Activated CD4-positive, alpha-beta T cell treated with anti-CD3 and anti-CD28 coated beads, Interleukin-2, amount 50 U/mL, for 1 hour (primary cell): Measurements from ENCODE around the gene TNP2.

Experiments
- DNase-seq: peaks from one replicate; pipeline ENCODE4 v3.0.0-alpha.2; 2020

The TNP2 gene

DNA sequence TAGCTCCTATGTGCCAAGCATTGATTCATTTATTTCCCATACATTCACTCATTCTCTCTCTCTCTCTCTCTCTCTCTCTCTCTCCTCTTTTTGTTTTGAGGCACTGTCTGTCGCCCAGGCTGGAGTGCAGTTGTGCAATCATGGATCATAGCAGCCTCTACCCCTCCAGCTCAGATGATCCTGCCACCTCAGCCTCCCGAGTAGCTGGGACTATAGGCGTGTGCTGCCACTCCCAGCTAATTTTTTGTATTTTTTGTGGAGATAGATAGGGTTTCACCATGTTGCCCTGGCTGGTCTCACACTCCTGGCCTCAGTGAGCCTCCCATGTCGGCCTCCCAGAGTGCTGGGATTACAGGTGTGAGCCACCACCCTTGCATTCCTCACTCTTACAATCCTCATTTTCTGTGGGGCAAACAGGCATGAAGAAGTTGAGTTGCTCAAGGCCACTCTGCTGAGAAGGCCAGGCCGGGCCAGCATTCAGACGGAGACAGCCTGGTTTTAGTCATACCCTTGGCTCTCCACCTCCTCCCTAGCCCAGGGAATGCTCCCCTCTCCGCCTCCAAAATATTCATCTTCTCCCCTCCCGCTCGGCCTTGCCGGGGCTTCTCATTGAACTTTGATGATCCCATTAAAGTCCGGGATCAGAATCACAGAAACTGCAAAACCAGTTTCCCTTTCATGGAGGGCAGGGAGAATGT lies 7.9 kb upstream of the TNP2 start:
- no peak for DNase-seq

DNA sequence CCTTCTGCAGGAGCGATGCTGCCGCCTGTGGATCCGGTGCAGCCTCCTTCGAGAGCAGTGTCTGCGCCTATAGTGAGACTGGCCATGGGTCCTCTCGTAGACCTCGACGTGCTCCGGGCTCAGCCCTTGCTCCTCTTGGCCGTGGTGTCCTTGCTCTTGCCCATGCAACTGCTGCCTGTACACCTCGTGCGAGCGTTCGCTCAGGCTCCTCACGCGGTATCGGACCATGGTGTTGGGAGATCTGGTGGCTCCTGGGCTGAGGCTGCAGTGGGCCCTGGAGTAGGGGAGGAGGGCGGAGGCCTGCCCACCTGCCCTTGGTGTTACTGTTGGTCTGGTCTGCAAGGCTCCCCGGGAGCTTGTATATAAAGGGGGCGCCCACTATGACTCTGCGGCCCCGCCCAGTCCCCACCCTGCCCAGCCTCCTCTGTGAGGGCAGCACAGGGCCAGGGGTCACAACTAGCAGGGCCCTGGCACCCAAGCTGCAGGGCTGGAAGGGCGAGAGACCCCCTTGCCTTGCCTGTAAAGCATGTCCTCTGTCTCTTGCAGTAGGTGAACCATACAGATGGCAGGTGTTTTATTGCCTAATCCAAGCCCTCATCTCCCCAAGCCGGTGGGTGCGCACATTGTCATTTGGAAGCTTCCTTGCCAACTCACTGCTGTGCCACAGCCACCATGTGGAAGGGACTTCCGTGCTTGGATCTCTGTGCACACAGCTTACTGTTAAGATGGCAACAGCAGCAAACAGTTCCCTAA lies 7.2 kb upstream of the TNP2 start, which contains the start of gene PRM2:
TSS of gene PRM2 (minus strand) at position 338 of the 753 bp plus-strand sequence. CDS start at position 228, 110 bp downstream.
- no peak for DNase-seq

DNA sequence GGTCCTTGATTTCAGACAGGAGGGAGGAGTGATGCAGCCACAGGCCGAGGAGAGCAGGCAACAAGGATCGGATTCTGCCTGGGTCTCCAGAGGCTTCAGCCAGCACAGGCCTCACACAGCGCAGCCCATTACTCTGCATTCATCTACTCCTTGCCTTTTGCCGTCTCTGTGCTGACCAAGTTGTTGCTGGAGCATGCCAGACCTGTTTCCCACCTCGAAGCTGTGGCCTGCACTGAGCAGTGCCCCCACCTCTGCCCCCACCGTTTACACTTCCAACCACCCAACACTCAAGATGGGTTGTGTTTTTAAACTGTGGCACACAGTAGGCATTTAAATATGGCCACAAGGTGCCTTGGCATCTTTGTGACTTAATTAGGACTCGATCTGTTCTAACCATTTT lies 5.8 kb upstream of the TNP2 start:
- no peak for DNase-seq

DNA sequence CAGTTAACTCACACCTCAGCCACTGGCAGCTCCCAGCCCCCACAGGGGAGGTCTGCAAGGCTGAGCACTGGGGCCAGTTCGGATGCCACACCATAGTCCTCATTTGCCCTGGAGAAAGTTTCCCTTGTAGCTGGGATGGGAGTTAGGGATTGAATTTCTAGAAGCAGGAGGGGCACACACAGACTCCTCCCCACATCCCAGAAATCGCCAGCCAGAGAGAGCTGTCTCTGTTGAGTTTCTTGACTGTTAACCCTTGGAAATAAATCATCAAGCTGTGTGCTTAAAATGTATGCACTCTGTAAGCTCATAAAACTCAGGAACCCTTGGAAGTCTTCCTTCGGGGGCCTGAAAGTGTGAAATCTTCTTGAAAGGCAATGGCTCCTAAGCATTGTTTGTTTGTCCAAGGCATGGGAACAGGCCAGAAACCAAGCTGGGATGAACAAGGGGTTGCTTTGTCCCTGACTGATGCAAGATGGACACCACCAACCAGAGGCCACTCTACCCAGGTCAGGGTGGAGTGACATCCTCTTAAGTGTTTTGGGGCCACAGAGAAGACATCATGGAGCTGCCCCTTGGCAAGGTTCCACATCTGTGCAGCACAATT lies 4.7 kb upstream of the TNP2 start:
- DNase-seq = no peak

DNA sequence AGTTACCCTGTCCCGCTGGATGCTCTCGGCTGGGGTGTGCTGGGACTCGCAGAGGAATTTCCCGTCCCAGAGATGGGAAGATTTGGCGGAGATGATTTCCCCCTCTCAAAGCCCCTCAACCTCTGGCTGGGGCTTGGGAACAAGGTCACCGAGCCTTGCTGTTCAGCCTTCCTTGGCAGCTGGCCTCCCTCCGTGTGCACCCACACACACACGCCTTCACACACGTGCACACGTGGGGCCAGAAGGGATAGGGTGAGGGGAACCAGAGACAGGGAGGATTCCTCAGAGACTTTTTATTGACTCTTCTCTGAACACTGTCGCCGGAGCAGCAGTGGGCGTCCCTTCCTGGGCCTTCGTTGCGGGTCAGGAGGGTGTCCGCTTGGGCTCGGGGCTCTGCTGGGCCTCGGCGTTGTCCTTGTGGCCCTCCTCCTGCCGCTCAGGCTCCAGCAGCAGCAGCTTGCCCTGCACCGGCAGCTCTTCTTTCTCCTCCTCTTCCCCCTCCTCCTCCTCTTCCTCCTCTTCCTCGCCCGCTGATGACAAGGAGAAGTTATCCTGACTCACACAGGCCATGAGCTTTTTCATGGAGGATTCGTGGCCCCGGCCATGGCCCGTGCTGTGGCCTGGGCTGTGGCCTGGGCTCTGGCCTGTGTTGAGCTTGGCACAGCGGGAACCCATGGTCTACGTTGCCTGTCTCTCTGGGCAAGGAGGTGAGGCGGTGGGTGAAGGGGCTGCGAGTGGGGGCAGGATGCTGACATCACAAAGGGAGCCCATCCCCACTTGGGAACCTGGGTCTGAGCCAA lies 4.0 kb upstream of the TNP2 start, which contains the start of gene PRM3:
TSS of gene PRM3 (minus strand) at position 709 of the 800 bp plus-strand sequence. CDS start at position 675, 34 bp downstream.
- no peak for DNase-seq

DNA sequence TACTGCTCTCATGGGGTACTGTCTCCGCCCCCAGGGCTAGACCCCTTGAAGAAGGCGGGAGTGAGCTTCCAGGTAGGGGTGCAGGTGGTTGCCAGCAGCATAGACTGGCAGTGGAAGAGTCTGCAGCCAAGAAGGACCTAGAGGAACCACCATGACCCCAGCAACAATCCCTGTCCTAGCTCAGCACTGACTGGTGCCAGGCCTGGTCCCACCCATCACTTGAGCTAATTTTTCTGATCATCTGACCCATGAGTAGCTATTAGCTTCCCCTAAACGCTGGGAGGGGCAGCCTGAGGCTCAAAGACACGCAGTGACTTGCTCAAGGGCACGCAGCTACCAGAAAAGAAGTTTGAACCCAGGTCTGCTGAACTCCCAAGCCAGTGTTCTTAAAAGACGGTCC lies 3.4 kb upstream of the TNP2 start:
- no peak for DNase-seq

DNA sequence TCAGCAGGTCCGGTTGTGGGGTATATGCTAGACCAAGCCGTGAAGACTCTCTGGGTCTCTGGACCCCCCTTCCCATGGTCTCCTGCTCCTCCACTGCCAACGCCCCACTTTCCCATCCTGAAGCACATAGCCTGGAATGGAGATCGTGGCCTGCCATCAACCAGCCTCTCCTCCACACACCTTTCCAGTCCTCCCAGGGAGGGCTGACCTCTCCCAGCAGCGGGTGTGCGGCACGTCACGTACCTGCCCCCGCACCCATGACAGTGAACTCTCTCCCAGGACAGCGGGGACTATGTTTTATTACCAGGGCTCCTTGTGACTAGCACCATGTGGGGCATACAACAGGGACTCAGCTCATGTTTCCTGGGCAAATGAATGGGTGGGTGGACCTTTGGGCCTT lies 2.5 kb upstream of the TNP2 start:
- no peak for DNase-seq

DNA sequence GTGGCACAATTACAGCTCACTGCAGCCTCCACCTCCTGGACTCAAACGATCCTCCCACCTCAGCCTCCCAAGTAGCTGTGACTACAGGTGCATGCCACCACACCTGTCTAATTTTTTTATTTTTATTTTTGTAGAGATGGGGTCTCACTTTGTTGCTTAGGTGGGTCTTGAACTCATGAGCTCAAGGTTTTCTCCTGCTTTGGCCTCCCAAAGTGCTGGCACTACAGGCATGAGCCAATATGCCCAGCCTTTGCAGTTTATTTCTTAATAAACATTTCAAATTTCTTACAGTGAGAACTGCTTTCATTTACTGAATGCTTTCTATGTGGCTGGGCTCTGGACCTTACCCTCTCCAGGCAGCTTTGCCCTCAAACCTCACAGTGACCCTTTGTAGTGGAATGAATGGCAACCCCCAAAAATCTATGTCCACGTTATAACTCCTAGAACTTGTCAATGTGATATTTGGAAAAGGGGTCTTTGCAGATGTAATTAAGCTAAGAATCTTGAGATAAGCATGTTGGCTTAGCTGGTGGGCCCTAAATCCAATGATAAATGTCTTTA lies 1.6 kb upstream of the TNP2 start:
- no peak for DNase-seq

DNA sequence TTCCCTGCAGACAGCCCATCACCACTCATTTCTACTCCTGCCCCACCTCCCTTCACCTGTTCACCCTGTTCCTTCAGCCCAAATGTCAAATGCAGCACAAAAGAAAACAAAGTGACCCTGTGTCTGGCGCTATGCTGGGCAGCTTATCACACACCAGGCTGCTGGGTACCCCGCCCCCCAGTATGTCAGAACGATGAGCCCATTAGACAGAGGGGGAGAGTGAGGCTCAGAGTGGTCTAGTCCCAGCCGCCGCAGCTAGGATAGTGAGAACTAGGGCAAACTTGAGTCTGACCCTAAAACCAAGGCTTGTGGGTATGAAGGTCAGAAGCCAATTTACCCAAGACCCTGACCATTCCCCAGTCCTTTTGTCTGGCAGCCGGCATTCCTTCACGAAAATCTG lies 4.0 kb downstream of the TNP2 start:
- no peak for DNase-seq

DNA sequence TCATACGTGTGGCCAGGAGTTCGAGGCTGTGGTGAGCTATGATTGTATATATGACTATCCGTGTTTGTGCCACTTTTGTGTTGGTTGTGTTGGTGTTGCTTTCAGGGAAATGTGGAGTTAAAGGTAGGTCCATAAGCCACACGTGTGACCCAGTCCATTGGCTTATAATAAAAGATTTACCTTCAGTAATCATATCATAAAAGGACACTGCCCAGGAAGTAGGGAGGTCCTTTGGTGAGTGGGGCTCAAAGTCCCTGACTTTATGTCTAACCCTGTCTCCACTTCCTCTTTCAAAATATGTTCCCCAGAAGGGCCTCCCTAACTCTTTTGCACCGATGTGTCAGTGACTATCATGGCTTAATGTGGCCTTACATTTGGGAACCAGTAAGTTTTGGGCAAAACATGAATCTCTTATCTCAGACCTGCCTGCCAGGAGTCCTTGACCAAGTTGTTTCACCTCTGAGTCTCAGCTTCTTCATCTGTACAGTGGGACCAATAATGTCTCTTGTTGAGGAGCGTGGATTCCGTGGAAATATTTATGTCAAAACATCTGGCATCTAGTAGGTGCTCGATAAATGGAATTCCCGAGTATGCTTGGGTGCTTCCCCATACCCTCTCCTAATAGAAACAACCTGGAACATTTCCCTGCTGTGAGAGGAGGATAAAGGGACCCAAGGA lies 4.8 kb downstream of the TNP2 start:
- no peak for DNase-seq

DNA sequence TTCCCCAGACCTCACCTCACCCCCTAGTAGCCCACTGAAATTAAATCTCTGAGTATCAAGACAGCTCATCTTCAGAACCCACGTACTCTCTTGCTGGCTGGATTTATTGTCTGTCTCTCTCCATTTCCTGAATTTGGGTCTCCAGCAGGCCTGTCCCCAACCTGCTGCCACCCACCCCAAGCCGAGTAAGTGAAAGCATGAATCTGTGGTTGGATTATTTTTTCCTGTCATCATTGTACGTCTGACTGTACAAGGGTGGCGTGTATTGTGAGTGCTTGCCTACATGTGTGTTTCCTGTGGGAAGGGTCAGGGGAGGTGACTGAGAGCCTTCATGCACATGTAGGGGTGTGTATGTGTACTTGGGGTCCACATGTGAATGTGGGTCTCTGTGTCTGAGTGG lies 5.4 kb downstream of the TNP2 start:
- peak; percentile 16 for DNase-seq

DNA sequence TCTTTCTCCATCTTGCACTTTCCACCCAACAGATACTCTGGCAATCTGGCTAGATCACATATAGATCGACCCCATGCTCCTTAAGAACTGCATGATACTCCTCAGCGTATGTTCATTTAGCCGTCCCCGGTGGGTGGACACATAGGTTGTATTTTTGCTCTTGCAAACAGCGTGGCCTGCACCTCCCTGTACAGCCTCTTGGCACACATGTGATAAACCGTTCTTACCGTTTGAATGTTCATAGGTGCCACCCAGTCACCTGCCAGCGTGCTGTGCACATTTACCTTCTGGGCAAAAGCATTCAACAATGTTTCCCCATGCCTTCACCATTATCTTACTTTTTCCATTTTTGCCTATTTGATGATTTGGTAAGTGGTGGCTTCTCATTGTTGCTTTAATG lies 6.2 kb downstream of the TNP2 start:
- no peak for DNase-seq

DNA sequence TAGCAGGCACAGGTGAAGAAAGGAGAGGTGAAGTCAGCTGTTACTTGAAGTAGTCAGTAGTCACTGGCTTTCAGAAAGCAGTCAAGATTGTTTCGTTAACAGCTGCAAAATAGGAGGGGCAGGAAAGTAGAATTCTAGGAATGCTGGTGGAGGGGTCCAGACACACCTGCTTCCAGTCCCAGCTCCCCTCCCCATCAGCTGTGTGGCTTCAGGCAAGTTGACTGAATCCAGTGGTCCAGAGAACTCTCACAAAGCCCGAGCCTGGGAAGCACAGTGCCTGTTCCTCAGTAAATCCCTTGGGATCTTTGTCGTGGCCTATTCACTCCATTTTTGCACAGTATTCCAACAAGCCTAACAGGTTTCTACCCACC lies 8.5 kb downstream of the TNP2 start:
- DNase-seq = no peak

DNA sequence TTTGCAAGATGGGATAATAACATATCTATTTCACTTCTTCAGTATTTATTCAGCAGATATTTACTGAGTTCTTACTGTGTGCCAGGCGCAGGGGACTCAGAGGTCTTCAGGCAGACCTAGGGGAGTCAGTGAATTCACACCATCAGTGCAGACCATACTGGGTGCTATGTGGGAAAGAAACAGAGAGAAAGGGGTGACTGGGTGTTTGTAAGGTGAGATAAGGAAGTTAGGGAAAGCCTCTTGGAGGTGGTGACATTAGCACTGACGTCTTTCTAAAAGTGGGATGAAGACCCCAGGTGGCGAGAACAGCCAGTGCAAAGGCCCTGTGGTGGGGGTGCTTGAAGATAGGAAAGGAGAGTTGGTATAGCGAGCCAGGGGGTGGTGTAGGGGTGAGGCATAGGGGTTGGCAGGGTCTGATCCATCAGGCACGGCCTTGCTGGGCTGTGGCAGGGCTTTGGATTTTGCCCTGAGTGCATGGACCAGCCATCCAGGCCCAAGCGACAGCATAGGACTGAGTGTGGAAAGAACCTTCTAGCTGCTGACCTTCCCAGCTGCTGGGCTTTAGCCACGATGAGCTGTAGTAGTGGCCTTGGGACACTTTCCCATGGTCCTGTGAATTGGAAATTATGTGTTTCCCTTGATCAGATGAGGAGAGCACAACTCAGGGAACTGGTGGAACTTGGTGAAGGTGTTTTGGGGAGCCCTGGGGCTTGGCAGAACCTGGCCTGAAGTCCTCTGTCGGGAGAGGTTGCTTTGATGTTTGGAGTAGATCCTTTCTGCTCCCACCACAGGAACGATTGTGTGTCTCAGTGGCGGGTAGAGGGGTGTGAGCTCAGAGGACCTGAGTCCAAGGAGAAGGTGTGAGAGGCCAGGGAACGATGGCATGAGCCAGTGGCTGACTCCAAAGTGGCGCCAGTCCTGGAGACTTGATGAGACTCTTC lies 9.2 kb downstream of the TNP2 start:
- DNase-seq = no peak

DNA sequence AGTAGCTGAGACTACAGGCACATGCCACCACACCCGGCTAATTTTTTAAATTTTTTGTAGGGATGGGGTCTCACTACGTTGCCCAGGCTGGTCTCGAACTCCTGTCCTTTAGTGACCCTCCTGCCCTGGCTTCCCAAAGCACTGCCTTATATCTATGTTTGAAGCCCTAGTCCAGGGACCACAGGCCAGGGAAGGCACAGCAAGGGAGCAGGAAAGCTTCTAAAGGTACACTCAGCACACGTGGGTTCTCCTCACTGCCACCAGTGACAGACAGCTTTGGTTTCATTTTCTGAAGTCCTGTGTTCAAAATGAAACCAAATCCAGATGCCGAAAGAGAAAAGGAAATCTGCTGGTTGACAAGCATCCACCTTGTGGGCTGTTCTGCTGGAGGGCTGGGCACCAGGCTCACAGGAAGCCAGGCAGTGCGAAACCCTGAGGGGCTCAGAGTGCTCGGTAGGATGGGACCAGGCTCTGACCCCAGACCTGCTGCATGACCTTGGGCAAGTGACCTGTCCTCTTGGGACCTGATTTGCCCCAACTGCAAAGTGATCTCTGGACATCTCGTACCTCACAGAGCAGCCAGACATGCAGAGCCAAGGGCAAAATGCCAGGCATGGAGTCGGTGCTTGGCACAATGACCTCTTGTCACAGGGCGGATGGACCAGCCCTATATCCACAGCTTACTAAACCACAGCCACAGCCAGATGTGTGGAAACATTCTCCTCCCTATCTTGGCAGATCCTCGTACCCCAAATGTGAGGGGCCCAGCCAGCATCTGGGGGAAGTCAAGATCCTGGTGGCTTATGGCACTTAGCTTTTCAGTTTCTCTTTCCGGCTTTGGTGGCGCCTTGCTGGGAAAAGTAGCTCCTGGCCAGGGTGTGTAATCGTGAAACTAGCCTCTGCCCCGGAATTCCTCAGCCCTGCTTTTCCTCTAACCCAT lies 10.3 kb downstream of the TNP2 start:
- peak; percentile 3 for DNase-seq

DNA sequence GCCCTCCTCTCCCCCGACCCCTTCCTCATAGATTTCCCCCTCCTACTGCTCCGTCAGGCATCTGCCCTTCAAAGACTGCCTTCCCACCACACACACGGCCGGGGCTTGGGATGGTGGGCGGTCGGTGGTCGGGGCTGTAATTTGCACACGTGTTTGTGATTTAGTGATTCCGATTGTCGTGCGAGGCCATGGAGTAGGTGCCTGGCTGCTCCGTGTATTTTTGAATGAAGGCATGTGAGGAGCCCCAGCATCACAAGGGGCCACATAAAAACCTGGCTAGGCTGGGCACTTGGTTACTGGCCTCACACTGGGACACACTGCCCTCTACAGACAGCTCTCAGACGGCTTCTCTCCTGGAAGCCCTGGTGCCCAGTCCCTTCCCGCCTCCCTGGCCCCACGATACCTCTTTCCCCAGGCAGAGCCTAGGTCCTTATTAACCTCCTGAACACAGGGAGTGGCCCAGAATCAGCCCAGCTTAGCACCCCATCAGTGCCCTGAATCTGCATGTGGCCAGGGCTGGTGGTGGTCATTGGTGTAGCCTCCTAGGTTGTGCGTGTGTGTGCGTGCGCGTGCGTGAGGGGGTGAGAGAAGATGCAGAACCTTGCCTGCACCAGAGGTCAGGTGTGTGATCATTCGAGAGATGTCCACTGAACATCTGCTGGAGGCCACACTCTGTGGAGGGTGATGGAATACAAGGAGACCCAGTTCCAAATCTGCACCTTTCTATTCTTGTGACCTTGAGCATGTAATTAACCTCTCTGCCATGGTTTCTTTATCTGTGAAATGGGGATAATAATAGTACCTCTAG lies 11.8 kb downstream of the TNP2 start:
- peak; percentile 51 for DNase-seq

DNA sequence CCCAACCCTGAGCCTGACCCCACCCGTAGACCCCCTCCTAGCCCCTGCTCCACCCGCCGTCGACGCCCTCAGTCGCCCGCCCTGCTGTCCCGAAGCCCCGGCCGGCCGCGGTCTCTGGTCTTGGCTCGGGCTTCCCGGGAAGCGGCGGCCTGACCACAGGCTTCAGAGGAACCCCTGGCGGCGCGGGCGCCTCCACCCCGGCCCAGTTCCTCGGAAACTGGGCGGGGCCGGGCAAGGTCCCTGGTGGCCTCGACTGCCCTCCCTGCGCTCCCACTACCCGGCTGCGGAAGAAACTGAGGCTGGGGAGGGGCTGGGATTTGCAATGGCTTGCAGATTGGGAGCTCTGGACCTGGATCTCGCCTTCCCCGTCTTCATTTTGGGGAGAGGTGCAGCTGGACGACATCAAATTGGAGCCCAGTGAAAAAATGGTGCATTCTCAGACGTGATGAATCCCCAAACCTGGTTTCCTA lies 12.4 kb downstream of the TNP2 start:
- peak; percentile 16 for DNase-seq

DNA sequence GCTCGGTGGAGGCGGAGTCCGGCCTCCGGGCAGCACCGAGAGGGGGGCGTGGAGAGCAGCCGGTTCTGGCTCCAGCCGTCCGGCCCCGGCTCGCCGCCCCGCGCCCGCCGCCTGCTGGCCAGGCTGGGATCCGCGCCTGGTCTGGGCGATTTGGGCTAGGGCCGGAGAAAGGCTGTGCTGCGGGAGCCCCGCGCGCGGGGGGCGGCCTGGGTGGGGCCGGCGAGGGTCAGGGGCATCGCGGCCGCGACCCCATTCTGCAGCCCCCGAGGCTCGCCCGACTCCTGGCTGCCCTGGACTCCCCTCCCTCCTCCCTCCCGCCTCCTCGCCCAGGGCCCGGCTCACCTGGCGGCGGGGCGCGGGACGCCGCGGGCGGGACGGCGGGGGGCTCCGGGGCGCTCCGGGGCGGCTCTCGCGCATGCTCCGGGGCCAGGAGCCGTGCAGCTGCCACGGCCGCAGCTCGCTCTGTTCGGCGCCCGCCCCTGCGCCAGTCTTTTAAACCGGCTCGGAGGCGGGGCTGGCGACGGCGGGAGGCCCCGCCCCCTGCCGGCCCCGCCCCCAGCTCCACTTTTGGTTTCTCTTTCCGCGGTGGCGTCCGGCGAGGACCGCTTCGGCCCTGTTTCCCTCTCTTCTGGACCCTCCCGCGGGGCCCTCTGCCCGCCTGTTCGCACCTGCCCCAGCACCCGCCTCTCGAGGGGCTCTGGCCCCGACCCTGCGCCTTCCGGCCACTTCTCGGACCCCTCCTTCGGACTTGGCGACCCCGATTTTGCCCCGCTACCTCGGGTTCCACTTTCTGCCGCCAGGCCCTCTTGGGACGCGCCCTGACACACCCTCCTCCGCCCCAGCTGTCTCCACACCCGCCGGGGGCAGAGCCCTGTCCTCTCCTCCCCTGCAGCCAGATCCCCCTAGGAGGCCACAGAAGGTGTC lies 13.1 kb downstream of the TNP2 start, which contains the start of gene SOCS1:
TSS of gene SOCS1 (minus strand) at position 468 of the 924 bp plus-strand sequence. CDS start 726 bp downstream, outside the sequence.
- peak; percentile 83 for DNase-seq
